ENCODE data around the gene PFDN6.
"Not testable (repeated sequence)": the region's sequence is repeated elsewhere in the genome, so short reads cannot be mapped to it uniquely, and the experiment has no call there.

Gene PFDN6

DNA sequence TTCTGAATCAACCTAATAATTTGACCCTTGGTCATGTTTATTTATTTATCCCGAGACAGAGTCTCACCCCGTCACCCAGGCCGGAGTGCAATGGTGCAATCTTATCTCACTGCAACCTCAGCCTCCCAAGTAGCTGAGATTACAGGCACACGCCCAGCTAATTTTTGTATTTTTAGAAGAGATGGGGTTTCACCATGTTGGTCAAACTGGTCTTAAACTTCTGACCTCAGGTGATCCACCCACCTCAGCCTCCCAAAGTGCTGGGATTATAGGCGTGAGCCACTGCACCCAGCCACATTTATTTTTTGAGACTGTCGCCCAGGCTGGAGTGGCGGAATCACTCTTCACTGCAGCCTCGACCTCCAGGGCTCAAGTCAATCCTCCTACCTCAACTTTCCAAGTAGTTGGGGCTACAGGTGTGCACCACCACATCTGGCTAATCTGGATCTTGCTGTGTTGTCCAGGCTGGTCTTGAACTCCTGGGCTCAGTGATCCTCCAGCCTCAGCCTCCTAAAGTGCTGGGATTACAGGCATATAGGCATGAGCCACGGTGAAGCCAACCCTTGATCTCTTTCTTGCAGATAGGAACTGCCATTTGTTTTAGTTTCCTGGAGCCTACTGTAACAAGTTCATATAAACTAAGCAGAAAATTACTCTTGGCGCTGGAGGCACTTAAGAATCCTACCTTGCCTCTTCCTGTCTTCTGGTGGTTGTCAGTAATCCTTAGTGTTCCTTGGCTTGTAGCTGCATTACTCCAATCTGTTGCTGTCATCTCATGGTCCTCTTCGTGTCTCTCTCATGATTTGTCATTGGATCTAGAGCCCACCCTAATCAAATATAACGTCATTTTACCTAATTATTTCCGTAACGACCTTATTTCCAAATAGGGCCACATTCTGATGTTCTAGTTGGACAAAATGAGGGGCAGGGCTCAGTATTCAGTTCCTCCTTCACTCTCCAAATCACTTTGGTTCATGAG, 15.2 kb upstream of the PFDN6 start:
- no peak for DNase-seq

DNA sequence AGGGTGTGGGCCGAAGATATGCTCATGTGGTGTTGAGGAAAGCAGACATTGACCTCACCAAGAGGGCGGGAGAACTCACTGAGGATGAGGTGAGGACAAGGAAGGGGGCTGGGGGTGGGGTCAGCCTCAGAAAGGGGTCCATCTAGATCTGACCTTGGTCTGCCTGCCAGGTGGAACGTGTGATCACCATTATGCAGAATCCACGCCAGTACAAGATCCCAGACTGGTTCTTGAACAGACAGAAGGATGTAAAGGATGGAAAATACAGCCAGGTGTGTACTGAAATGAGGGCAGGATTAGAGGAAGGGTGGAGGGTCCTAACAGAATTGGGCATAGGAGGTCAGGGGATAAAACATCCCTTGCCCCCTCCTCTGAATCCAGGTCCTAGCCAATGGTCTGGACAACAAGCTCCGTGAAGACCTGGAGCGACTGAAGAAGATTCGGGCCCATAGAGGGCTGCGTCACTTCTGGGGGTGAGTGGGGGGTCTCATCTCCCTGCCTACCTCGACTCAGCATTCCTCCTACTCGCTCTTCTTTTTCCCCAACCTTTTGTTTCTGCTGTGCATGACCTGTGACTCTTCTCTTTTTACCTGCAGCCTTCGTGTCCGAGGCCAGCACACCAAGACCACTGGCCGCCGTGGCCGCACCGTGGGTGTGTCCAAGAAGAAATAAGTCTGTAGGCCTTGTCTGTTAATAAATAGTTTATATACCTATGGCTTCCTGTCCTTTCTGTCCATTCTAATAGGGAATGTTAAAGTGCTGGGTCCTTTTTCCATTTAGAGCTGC, 13.4 kb upstream of the PFDN6 start:
- DNase-seq: not testable (repeated sequence)

DNA sequence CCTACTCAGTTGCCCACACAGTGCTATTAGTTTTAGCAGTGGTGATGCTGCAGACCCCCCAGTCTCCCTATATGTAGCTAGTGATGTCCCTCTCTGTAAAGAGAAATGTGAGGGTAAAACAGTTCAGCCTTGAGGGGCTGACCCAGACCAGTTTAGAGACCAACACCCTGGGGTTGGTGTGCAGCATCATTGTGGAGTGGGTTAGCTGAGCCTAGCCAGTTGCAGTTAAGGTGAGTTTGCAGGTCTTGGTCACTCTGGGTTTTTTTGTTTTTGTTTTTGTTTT, 12.9 kb upstream of the PFDN6 start:
- no peak for DNase-seq

DNA sequence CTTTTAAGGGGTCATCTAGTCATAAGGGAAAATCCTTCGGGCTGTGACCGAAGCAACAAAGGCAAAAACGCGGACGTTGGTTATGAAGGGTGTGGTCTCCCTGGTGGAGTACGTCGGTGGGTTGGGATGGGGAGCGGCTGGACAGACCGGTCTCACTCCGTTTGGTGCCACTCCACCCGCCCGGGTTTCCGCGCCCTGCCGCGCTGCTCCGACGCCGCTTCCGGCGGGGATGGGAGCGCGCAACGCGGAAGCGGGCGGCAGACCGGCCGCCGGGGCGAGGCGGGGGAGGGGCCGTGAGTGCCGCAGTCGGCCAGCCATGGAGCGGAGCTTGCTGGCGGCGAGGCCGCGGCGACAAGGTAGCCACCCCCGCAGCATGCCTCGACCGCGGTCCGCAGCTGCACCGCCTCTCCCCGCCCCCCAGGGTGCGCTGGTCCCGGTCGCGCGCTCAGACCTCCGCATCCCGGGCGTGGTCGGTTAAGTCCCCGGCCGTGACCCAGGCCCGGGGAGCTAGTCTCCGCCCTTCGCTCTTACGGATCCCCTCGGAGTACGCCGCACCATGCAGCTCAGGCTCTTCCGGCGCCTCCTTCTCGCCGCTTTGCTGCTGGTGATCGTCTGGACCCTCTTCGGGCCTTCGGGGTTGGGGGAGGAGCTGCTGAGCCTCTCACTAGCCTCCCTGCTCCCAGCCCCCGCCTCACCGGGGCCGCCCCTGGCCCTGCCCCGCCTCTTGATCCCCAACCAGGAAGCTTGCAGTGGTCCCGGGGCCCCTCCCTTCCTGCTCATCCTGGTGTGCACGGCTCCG, 12.3 kb upstream of the PFDN6 start, which contains the start of gene B3GALT4:
Gene B3GALT4, plus strand, starts transcription at position 260 of the 799 bp plus-strand sequence. Its CDS starts 297 bp downstream, at position 557.
- peak; percentile 86 for DNase-seq

DNA sequence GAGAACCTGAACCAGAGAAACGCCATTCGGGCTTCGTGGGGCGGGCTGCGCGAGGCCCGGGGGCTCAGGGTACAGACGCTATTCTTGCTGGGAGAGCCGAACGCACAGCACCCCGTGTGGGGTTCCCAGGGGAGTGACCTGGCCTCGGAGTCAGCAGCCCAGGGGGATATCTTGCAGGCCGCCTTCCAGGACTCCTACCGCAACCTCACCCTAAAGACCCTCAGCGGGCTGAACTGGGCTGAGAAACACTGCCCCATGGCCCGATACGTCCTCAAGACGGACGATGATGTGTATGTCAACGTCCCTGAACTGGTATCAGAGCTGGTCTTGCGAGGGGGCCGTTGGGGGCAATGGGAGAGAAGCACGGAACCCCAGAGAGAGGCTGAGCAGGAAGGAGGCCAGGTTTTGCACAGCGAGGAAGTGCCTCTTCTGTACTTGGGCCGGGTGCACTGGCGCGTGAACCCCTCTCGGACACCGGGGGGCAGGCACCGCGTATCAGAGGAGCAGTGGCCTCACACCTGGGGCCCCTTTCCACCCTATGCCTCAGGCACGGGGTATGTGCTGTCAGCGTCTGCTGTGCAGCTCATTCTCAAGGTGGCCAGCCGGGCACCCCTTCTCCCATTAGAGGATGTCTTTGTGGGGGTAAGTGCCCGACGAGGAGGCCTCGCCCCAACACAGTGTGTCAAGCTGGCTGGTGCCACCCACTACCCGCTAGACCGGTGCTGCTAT, 11.6 kb upstream of the PFDN6 start:
- DNase-seq: peak; percentile 21

DNA sequence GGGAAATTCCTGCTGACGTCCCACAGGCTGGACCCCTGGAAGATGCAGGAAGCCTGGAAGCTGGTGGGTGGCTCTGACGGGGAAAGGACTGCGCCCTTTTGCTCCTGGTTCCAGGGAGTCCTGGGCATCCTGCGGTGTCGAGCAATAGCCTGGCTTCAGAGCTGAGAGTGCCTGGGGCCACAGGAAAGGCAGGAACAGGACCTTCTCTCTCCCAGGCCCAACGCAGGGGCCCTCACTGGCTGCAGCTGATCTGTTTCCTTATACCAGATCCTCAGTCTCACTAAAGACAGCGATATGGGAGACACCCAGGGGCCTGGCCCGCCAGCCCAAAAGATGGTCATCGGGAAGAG, 11.0 kb upstream of the PFDN6 start:
- DNase-seq: no peak

DNA sequence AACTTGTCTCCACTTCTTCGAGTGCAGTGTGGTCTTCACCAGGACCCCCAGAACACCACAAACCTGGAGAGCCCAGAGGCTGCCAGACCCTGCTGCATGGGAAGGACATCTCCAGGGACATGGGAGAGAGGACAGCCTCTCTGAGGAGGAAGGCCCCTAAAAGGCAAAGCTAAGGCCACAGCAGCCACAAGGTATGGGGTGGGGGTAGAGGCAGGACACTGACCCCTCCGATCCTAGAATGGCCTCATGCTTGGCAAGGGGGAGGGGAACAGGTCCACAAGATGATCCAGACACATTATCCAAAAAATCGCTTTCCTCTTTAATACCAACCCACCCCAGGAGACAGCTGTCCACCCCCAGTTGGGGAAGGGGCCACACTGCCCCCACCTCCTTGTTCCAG, 10.6 kb upstream of the PFDN6 start:
- DNase-seq: no peak

DNA sequence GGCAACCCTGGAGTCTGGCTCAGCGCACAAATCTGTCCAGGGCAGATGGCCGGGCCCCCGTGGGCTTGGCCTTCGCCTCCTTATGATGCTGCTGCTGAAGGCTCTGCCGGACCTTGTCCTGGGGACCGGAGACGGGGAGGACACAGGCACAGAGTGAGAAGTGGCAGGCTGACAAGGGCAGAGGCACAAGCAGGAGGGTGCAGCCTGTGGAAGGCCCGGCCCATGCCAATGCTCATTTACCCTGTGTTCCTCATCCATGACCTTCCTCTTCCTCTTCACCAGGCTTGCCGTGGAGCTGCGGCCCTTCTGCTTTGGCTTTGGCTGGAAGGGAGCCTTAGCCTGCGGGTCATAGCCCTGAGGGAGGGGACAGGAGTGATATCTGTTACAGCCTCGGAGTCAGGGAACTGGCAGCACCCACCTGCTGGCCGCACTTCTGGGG, 10.1 kb upstream of the PFDN6 start:
- DNase-seq: no peak

DNA sequence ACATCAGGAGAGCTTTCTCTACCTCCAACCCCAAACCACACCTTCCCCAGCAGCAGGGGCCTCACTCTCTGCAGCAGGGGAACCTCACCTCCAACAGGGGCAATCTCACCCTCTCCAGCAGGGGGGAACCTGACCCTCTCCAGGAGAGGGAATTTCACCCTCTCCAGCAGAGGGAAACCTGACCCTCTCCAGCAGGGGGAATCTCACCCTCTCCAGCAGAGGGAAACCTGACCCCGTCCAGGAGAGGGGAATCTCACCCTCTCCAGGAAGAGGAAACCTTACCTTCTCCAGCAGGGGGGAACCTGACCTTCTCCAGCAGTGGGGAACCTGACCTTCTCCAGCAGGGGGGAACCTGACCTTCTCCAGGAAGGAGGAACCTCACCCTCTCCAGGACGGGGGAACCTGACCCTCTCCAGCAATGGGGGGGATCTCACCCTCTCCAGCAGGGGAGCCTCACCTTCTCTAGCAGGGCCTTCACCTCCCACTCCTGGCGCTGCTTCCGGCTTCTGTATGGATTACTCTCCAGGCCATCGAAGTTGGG, 9.4 kb upstream of the PFDN6 start:
- DNase-seq: peak; percentile 61

DNA sequence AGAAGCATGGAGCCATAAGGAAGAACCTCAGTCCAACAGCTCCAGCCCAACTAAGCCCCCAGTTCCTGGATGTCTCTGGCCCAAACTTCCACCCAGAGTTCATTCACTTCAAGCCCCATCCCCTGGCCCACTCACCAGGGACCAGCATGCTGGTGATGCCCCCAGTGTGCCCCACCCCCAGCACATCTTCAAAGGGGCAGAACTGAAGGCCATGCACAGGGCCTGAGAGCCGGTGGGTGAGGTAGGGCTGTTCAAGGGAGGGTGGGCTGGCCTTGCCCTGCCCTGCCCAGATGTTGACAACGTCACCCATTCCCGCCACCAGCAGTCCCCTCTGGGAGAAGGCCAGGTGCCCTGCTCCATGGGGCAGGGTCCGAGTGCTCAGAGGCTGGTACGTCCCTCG, 8.9 kb upstream of the PFDN6 start:
- DNase-seq: no peak

DNA sequence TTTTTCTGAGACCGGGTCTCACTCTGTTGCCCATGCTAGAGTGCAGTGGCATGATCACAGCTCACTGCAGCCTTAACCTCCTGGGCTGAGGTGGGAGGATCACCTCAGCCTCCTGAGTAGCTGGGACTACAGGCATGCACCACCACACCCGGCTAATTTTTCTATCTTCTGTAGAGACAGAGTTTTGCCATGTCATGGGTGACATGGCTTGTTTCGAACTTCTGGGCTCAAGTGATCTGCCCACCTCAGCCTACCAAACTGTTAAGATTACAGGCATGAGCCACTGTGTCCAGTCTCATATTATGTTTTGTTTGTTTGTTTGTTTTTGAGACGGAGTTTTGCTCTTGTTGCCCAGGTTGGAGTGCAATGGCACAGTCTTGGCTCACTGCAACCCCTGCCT, 4.2 kb upstream of the PFDN6 start:
- DNase-seq: not testable (repeated sequence)

DNA sequence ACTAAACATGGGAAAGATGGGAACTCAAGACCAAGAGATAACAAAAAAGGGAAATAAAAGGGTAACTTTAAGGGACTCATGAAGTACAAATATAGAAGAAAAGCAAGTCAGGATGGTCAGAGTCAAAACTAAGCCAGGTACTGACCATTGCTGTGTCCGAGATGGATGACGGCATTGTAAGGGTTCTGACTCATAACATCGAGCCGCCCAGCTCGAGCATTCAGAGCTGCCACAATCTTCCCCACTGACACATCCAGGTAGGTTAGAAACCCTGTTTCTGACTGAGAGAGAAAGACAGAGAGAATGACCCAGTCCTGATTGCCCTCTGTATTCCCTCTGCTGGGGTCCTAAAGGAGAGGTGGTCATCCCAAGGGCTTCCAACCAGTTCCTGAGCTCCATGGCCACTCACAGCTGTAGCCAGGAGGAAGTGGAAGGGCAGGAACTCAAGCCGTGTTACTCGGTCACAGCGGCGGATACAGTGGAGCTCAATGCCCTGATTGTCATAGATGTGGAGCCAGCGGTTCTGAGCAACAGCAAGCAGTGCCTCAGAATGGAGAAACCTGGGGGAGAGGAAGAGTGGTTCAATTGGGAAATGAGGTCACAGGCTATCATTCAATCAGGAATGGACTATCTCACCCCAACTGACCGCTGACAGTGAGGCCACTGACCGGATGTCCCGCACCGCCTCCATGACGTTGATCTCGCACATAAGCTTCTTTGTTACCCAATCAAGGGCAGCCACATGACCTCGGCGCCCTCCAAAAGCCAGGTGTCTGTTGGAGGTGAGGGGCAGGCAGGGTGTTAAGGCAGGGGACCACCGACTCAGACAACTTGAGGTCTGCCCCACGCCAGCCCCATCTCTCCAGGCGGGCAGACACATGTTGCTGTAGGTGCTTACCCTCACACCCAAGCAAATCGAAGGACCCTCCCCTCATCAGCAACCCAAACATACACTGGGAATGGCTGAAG, 2.2 kb upstream of the PFDN6 start:
- DNase-seq: no peak

DNA sequence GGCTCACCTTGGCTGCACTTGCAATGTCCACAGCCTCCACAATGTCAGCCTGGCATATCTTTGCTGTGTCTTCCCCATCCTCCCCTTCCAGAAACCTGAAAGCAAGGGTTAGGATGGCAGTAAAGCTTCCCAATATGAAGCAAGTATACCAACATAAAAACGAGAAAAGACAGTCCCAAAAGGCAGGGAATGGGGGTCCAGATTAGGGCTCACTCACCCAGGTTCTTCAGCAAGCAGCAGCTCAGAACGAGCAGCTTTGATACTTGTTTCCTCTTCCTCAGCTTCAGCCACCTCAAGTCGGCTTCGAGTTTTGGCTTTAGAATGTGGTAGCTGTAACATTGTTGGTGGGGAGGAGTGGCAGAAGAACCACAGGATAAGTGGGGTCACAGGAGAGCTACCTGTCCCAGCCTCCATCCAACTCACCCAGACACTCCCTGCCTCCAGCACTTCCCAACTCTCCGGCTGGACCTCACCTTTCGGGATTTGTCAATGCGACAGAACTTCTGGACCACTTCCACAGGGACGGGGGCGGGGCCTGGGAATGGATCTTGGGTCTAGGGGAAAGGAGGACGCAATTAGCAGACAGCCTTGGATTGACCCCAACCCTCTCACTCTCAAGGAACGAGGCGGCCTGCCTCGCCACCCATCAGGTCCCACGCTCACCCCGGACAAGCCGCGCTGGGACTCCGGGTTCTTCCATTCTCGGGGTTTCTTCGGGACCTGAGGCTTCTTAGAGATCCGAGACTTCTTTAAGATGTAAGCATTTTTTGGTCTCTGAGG, 1.1 kb upstream of the PFDN6 start:
- no peak for DNase-seq

DNA sequence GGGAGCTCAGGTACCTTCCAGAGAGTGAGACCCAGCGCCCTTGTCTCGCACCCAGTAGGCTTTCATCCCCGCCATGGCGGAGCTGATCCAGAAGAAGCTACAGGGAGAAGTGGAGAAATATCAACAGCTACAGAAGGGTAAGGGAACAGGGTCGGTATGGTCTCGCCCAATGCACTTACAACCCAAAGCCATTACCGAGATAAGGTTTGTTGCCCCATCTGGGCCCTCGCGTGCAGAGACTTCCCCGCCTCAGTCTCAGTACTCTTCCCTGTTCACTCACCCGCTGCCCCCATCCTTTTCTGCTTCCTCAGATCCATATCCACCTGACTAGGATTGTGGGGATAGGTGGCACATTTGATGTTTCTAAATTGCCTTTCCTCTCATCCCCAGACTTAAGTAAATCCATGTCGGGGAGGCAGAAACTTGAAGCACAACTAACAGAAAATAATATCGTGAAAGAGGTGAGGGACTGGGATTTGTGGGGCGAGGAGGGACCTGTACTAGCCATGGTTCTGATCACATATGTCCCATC, 449 bp downstream of the PFDN6 start:
- no peak for DNase-seq

DNA sequence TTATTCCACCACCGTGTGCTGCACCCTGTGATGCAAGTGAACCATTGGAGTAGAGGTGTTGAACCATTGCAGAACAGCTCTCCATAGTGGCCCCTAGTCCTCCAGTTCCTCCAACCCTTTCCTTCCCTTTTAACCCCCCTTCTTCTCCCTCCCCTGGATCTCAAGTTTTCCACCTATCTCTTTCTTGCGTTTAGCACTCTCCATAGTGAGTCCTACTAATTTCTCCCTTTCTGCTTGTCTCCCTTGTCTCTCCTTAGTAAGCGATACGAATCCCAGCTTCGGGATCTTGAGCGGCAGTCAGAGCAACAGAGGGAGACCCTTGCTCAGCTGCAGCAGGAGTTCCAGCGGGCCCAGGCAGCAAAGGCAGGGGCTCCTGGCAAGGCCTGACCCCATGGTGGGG, 1.1 kb downstream of the PFDN6 start:
- no peak for DNase-seq

DNA sequence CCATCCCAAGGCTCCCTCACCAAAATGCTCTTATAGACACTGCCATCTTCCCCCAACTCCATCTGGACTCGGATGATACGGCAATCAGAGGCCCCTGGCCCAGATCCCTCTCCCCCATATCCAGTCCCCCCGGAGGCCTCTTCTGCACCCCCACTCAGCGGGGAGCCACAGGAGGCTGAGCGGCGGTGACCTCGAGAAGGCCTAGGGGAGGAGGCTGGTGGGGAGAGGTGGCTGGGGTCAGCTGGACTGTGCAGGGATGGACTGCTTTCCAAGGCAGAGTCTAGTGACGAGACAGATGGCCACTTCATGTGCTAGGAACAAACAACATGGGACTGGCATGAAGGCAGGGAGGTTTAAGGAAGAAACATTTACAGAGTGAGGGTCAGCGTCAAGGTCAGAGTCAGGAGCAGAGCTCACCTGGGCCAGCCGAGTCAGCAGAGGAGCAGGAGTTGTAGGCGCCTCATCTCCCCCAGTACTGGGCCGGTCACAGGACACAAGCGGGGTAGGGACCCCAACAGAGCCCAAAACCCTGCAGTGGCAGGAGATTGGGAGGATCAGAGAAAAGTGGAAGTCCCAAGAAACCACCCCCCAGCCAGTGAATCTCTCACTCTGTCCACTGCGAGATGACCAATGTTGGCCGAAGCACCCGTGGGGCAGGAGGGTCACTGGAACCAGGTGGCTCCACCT, 3.7 kb downstream of the PFDN6 start:
- DNase-seq: no peak

DNA sequence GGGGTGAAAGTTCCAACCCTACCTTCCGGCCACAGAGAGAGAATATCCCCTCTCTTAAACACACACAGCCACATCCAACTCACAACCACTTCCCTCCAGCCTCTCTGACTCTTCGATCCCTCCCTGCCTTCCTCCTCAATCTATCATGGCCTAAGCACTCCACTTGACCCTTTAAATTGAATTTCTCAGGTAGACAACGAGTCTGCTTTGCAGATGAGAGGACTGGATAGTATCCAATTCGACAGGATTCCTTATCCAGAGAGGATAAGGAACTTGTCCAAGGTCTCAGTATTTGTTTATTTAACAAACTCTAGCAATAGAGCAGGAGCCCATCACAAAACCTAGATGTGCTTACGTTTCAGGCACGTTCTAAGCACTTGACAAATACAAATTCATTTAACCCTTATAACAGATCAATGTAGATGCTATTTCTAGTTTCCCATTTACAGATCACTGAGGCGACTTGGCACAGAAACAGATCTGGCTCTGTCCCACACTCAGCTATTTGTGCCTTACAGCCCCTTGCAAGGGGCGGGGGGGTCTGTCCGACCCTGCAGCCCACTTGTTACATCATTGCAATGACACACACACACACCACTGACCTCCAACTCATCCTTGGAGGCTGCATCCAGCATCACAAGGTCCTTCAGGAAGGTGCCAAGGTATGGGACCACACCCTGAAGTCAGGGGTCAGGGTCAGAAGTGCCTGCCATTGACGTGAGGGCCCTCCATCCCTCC, 4.9 kb downstream of the PFDN6 start:
- no peak for DNase-seq

DNA sequence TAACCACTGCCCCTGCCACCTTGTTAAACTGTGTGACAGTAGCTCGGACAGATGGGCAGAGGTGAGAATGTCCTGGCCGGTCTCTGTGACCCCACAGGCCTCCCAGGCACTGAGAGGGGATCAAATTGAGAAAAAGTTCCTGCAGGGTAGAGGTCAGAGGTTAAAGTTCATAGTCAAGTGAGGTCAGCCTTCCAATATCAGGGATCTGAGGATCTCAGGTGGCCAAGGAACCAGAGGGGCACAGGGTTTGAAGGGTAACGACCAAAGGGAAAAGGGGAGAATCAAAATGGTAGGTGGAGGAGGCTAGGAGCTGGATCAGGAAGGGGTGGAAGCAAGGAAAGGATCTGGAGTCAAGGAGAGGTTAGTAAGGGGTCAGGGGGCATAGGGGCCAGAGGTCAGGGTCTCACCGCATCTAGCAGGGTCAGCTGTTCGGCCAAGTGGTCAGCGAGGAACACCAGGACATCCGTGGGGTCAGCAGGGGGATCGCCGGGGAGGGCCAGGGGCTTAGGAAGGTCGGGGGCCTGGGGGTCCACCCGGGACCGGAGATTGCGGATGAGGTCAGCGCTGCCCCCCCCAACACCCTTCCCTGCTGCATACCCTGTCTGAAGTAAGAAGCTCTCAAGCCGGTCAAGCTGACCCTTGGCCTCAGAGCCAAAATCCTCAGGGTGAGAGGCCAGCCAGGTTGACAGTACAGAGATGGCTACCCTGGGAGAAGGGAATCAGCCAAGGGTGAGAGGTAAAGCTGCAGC, 6.4 kb downstream of the PFDN6 start:
- no peak for DNase-seq
